ENCODE measurements around the gene PAPOLG. TPM values are rescaled to one million over a fixed set of nuclear protein-coding genes. Genes with fewer than 3 reads are reported as not detected.
"Not testable (repeated sequence)": the region's sequence is repeated elsewhere in the genome, so short reads cannot be mapped to it uniquely, and the experiment has no call there.

The PAPOLG gene
- total RNA-seq, 1 donor from 2014 or later = 12.6 TPM

DNA sequence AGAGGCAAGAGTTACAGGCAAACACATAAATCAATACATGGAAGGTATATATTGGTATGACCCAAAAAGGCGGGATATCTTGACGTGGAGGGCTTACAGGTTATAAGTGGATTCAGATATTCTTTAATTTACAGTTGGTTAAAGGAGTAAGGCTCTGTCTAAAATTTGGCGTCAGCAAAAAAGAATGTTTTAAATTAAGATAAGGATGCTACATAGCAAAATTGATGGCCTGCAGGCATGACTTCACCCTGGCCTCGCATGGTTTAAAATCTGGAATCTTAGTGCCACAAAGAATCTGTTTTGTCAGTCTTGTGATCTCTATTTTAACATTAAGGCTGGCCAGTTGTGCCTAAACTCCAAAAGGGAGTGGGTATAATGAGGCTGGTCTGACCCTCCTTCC, 66.9 kb downstream of the PAPOLG start:
- TF ChIP-seq, protein P1, sequence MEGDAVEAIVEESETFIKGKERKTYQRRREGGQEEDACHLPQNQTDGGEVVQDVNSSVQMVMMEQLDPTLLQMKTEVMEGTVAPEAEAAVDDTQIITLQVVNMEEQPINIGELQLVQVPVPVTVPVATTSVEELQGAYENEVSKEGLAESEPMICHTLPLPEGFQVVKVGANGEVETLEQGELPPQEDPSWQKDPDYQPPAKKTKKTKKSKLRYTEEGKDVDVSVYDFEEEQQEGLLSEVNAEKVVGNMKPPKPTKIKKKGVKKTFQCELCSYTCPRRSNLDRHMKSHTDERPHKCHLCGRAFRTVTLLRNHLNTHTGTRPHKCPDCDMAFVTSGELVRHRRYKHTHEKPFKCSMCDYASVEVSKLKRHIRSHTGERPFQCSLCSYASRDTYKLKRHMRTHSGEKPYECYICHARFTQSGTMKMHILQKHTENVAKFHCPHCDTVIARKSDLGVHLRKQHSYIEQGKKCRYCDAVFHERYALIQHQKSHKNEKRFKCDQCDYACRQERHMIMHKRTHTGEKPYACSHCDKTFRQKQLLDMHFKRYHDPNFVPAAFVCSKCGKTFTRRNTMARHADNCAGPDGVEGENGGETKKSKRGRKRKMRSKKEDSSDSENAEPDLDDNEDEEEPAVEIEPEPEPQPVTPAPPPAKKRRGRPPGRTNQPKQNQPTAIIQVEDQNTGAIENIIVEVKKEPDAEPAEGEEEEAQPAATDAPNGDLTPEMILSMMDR (conservative IDR thresholded peaks at IDR 0.05; ENCODE audit: low read depth, low read length) = no peak
- no peak for DNase-seq (ENCODE audit: low read depth)
- H3K4me3 ChIP-seq (ENCODE audit: low read depth, low read length) = no peak overlapping the region

- TF ChIP-seq, protein P1 (conservative IDR thresholded peaks at IDR 0.05; ENCODE audit: low read depth, low read length) = no peak
- no peak overlapping the region for H3K4me3 ChIP-seq (ENCODE audit: low read depth, low read length)
- DNase-seq (ENCODE audit: low read depth) = no peak
Observed at GRCh38 chr2:60823694-60824305, 67.7 kb downstream of the PAPOLG start.

DNA sequence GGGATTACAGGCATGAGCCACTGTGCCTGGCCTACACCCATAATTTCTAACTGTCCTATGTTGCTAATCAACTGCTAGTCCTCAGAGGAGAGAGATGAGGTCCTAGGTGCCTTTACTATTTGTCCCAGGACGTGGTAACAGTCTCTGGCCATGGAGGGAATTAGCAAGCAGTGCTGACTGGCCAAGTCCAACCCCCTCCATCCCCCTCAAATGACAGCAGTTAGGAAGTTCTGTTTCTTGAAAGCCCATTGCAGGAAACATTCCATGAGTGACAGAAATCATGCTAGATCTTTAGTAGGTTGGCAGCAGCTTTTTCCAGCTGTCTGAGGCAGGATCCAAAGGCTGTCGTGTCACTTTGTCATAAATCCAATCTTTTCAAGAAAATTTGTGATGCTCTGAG, 69.6 kb downstream of the PAPOLG start:
- DNase-seq (ENCODE audit: low read depth) = no peak
- H3K4me3 ChIP-seq (ENCODE audit: low read depth, low read length) = no peak overlapping the region
- TF ChIP-seq, protein P1 (conservative IDR thresholded peaks at IDR 0.05; ENCODE audit: low read depth, low read length) = no peak

GRCh38 chr2:60826111-60826510, 70.0 kb downstream of the PAPOLG start:
- DNase-seq (ENCODE audit: low read depth) = no peak
- TF ChIP-seq, protein P1 (conservative IDR thresholded peaks at IDR 0.05; ENCODE audit: low read depth, low read length) = no peak
- H3K4me3 ChIP-seq (ENCODE audit: low read depth, low read length) = no peak overlapping the region

DNA sequence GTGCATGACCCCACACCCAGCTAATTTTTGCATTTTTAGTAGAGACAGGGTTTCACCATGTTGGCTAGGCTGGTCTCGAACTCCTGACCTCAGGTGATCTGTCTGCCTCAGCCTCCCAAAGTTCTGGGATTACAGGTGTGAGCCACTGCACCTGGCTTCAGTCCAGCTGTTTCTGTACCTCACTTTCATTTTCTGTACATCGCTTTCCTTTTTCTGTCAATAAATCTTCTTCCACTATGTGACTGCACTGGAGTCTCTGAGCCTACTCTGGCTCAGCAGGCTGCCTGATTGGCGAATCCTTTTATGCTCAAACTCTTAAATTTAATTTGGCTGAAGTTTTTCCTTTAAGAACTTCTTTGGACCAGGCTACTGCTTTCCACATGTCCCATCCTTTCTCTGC, 70.8 kb downstream of the PAPOLG start:
- DNase-seq (ENCODE audit: low read depth); H3K4me3 ChIP-seq (ENCODE audit: low read depth, low read length): not testable (repeated sequence)

- DNase-seq (ENCODE audit: low read depth) = no peak
- H3K4me3 ChIP-seq (ENCODE audit: low read depth, low read length) = no peak overlapping the region
- TF ChIP-seq, protein P1 (conservative IDR thresholded peaks at IDR 0.05; ENCODE audit: low read depth, low read length) = no peak
Observed at GRCh38 chr2:60827369-60827768, 71.3 kb downstream of the PAPOLG start.

- TF ChIP-seq, protein P1 (conservative IDR thresholded peaks at IDR 0.05; ENCODE audit: low read depth, low read length) = no peak
- DNase-seq (ENCODE audit: low read depth) = no peak
- H3K4me3 ChIP-seq (ENCODE audit: low read depth, low read length) = no peak overlapping the region
Observed at GRCh38 chr2:60830991-60831390, 74.9 kb downstream of the PAPOLG start.

Data from epithelial cell of proximal tubule (primary cell).